NCI-H1417 treated with DMSO at 0.1 percent for 48 hours (cell line): ENCODE measurements around the gene DHX57.
"Not testable (repeated sequence)": the region's sequence is repeated elsewhere in the genome, so short reads cannot be mapped to it uniquely, and the experiment has no call there.

Source experiments
- DNase-seq: peaks from one replicate; lab custom pipeline; 2025; lab: John Stamatoyannopoulos, UW

The DHX57 gene

DNA sequence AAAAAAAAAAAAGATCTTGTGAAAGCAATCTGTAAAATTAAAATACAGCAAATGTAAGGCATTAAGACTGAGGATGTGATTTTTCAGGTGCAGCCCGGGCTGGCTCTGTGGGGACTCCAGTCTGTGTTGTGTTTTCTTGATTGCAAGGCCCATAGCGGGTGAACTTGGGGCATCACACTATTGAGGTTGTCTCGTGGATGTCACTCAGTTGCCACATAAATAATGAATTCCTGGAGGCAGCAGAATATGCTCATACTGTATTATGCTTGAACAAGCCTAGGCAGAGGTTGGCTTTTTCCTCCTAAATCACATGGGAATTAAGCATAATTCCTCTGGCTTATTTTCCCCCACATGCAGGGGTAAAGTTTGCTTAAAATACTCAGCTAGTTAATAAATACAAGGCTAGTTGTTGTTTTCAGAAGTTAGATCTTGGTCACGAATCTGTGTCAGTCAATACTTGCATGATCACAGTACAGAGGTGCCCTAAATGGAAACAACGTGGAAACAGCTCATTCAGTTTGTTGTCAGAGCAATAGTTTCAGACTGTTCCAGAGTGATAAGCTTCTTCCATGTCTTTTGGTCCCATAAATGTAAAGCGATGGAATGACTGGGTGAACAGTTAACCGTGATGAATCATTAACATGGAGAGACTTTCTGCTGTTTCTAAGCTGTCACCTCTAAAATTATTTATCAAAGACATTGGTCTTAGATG is 81.3 kb downstream of the DHX57 start:
- no peak for DNase-seq

GRCh38 chr2:38793511-38793910 is 82.2 kb downstream of the DHX57 start:
- DNase-seq, result no peak

DNA sequence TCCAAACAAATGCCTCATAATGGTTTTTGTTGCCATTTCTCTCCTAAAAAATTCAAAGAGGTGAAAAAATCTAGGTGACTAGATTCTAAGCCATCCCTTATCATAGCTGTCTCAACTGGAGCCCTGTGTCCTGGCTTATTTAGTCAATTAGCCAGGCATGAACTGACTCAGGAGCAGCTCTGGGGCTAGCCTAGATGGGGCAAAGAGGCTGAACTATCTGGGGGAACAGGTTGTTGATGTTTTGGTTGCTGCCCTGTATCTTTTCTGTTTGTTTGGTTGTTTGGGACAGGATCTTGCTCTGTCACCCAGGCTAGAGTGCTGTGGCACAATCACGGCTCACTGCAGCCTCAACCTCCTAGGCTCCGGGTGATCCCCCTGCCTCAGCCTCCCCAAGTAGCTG is 83.0 kb downstream of the DHX57 start:
- DNase-seq, result no peak

DNA sequence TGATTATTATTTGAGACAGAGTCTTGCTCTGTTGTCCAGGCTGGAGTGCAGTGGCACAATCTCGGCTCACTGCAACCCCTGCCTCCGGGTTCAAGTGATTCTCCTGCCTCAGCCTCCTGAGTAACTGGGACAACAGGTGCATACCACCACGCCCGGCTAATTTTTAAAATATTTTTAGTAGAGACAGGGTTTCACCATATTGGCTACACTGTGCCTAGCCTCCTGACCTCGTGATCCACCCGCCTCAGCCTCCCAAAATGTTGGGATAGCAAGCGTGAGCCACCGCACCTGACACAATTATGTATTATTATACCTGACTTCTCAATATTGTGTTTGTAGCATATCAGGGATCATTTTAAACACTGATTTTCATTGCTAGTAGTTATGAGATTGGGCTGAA is 83.4 kb downstream of the DHX57 start:
- not testable (repeated sequence) for DNase-seq

GRCh38 chr2:38791744-38792143 is 84.0 kb downstream of the DHX57 start:
- DNase-seq, result no peak

- no peak for DNase-seq
These were observed 86.0 kb downstream of the DHX57 start for GRCh38 chr2:38789691-38790090.

- DNase-seq, result no peak
These were observed 87.4 kb downstream of the DHX57 start for GRCh38 chr2:38788306-38788705.

DNA sequence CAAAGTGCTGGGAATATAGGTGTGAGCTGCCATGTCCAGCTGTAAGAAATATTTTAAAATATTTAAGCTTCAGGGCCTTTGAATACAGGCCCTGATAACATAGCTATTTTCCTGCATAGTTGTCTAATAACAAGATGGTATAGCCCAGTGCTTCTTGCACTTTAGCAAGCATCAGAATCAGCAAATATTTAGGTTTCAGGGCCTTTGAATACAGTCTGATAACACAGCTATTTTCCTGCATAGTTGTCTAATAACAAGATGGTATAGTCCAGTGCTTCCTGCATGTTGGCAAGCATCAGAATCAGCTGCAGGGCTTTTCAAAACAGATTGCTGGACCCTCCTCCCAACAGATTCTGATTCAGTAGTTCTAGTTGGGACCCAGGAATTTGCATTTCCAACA is 92.1 kb downstream of the DHX57 start:
- DNase-seq, result no peak

GRCh38 chr2:38778687-38779082 is 97.0 kb downstream of the DHX57 start:
- DNase-seq, result no peak

DNA sequence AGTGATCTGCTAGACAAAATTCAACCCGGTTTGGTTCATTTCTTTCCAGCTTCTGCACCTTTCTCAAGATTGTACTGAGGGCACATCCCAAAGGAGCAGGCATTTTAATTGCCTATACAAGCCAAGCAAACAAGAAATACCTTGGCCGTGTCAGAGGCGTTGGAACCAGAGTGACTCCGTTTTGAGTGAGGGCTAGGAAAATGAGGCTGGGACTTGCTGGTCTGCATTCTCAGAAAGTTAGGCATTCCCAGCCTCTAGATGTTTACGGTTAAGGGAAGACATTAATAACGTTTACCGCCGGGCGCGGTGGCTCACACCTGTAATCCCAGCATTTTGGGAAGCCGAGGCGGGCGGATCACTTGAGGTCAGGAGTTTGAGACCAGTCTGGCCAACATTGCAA is 99.2 kb downstream of the DHX57 start:
- no peak for DNase-seq

DNA sequence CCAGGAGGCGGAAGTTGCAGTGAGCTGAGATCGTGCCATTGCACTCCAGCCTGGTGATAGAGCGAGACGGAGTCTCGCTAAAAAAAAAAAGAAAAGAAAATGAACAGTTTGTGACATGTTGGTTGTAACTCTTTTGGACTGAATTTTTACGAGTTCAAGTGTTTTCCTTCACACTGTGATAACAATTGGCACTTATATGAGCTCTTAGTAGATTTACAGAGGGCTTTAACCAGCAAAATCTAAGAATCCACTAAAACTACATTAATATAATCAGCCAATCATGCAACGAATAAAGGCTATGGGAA is 99.9 kb downstream of the DHX57 start:
- no peak for DNase-seq

DNA sequence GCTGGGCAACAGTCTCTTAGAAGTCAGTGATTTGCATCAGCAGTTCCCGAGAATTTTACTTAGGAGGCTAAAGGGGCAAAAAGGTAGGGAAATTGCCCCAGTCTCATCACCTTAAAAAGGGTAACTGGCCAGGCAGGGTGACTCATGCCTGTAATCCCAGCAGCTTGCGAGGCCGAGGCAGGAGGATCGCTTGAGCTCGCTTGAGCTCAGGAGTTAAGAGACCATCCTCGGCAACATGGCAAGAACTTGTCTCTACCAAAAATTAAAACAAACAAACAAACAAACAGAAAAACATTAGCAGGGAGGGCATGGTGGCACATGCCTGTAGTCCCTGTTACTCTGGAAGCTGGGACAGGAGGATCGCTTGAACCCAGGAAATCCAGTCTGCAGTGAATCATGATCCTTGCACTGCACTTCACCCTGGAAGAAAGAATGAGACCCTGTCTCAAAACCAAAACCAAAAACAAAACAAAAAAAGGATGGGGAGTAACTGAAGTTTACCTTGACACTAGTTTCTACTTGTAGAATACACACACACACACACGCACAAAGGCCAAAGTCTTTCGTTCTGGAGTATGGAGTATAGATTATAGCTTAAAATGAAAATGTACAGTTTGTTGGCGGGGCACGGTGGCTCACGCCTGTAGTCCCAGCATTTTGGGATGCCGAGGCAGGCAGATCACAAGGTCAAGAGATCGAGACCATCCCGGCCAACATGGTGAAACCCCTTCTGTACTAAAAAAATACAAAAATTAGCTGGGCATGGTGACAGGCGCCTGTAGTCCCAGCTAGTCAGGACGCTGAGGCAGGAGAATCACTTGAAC is 100.4 kb downstream of the DHX57 start:
- DNase-seq, result no peak

DNA sequence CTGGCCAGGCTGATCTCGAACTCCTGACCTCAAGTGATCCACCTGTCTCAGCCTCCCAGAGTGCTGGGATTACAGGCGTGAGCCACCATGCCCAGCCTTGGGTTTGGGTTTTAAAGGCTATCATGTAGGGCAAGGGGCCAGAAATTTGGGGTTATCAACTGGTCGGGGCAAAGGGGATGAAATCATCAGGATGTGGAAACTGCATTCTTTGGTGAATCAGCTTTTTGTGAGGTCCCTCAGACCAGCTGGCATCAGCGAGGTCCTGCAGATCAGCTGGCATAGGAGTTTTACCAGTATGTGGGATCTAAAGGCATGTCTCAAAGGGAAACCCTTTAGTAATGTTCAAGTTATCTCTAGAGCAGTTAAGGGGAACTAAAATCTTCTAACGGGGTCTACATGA is 104.1 kb downstream of the DHX57 start:
- no peak for DNase-seq

DNA sequence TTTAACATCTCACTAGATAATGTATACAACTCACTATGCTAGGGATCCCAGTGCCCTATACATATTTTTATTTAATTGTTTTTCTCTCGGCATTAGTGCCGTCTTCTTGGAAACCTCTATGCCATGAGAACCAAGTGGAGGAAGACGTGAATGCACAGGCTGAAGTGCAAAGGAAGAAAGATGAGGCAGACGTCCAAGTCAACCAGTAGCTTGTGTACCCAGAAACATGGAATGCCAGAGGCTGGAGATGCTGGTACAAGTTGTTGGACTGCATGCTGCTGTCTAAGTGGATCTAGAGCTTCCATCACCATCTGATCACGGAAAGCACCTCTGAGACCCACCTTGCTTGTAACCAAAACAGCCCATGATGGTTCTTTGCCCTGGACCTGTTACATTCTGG is 110.2 kb downstream of the DHX57 start:
- no peak for DNase-seq

DNA sequence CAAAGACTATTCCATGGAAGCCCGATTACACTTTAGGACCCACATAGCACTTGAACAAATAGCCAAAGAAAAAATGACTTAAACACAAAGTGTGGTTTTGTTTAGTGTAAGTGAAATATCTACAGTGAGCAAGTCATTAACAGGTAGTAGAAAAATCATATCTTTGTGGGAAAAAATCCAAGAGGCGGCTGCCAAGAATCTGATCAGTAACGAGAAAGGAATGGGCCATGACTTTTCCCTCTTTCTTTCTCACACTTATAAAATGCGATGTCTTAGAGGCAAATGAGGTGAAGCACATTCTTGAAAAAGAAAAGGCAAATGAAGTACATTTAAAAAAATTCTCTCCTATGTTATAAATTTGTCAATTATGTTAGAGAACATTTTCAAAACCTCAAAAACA is 110.6 kb downstream of the DHX57 start:
- DNase-seq, result no peak

DNA sequence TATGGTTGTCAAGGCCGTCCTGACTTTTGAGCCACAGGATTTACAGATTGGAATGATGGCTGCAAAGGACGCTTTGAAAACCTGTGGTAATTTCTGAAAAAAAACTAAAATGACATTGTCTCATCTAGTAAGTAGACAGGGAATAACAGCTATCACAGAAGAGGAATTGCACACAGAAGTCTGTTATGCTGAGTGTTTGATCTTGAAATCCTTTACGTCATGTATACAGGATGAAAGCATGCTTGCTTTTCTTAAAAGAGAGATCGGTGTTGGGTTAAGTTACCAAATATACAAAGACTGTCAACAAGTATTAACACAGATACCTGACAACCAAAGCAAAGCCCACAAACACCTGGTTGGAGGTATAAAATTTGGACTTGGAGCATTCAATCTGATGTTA is 112.0 kb downstream of the DHX57 start:
- DNase-seq, result no peak

- DNase-seq, result no peak
These were observed 112.5 kb downstream of the DHX57 start for GRCh38 chr2:38763228-38763627.

DNA sequence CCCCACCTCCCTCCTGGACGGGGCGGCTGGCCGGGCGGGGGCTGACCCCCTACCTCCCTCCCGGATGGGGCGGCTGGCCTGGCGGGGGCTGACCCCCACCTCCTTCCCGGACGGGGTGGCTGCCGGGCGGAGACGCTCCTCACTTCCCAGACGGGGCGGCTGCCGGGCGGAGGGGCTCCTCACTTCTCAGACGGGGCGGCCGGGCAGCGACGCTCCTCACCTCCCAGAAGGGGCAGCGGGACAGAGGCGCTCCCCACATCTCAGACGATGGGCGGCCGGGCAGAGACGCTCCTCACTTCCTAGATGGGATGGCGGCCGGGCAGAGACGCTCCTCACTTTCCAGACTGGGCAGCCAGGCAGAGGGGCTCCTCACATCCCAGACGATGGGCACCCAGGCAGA is 119.8 kb downstream of the DHX57 start:
- not testable (repeated sequence) for DNase-seq

DNA sequence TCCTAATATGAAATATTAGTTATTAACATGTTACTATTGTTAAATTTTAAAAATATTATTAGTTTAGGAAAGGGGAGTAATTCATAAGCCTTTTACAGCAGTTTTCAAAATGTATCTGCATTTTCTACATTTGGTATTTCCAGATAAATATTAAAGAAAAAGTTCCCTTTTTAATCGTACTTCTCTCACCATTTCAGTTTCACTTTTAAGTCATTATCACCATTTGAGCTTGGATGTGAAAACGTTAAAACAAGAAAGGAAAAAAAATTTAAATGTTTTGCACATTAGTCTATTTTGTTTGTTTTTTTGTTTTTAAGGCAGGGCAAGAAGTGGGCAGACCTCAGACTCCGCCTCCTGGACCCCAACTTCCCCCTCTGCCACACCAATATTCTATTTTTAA is 121.2 kb downstream of the DHX57 start:
- no peak for DNase-seq

- no peak for DNase-seq
These were observed 121.7 kb downstream of the DHX57 start for GRCh38 chr2:38754049-38754448.

DNA sequence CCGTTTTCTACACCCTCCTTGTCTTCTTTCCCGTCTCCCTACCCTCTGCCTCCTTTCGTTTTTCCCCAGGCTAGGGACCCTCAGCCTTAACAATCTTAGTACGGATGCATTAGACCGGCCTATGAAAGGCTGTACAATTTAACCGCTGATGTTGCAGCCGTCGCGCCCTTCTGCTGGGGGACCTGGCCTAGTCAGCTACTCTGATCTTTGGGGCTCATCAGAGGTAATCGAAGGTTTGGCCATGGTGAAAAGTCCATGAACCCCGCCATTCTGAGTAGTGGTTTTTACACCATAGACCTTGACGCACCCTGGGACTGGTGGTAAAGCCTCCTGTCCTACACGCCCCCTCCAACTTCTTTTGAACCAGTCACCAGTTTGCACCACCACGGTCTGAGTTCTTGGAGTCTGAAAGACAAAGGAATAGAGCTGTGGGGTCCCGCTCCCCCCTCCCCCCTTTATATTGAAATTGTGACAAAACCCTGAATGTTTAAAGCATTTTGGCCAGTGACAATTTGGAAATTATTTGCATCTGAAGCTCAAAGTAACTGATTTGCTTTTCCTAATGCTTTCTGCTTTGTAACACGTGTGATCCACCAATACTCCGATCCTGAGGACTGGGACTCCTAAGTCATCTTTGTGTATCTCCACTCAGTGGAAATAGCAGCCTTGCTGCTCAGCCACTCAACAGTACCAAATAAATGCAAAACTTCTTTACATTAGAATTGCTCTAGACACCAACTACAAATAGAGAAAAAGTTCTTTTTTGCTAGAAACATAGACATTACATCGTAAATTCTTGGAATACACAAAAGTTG is 123.9 kb downstream of the DHX57 start:
- no peak for DNase-seq

GRCh38 chr2:38750891-38751595 is 124.7 kb downstream of the DHX57 start, which contains the start of gene SRSF7:
SRSF7 (minus strand) TSS chr2:38751361; CDS start chr2:38751256, 105 bp downstream.
- peak; percentile 99 for DNase-seq
